ENCODE measurements around the gene NUDT19.
"Not testable (repeated sequence)": the region's sequence is repeated elsewhere in the genome, so short reads cannot be mapped to it uniquely, and the experiment has no call there.

Gene NUDT19

DNA sequence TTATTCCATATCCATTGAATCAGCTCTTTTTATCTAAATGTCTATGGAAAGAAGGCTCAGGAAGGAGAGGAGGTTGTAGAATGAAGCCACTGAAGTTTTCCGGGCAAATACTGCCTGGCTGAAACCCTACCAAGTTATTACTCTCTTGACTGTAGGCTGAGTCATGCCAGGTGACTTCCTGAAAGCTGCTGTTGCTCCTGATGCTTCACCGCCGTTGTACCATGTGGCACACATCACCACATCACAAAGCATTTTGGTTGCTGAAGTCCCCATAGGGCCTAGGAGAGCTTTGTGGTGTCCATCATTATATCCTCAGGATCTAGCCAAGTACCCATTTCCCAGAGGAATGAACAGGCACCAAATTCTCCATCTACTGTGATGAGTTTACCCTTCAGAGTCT is 16.8 kb downstream of the NUDT19 start:
- no peak for DNase-seq (ENCODE audit: low read depth)
- no peak overlapping the region for H3K4me3 ChIP-seq (ENCODE audit: low read depth, low read length)
- TF ChIP-seq MAX (IDR thresholded peaks at IDR 0.05; ENCODE audit: low read depth, low read length) (no peak), MYC (IDR thresholded peaks at IDR 0.05; ENCODE audit: low read depth, low read length) (no peak), POLR2A (IDR thresholded peaks at IDR 0.05; ENCODE audit: extremely low read depth, insufficient read length) (no peak)
- TF ChIP-seq, protein P1, sequence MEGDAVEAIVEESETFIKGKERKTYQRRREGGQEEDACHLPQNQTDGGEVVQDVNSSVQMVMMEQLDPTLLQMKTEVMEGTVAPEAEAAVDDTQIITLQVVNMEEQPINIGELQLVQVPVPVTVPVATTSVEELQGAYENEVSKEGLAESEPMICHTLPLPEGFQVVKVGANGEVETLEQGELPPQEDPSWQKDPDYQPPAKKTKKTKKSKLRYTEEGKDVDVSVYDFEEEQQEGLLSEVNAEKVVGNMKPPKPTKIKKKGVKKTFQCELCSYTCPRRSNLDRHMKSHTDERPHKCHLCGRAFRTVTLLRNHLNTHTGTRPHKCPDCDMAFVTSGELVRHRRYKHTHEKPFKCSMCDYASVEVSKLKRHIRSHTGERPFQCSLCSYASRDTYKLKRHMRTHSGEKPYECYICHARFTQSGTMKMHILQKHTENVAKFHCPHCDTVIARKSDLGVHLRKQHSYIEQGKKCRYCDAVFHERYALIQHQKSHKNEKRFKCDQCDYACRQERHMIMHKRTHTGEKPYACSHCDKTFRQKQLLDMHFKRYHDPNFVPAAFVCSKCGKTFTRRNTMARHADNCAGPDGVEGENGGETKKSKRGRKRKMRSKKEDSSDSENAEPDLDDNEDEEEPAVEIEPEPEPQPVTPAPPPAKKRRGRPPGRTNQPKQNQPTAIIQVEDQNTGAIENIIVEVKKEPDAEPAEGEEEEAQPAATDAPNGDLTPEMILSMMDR (IDR thresholded peaks at IDR 0.05; ENCODE audit: low read depth, low read length) = no peak

- no peak for DNase-seq (ENCODE audit: low read depth)
- TF ChIP-seq MYC (IDR thresholded peaks at IDR 0.05; ENCODE audit: low read depth, low read length) = no peak
- no peak for TF ChIP-seq MAX (IDR thresholded peaks at IDR 0.05; ENCODE audit: low read depth, low read length)
- TF ChIP-seq, protein P1 (IDR thresholded peaks at IDR 0.05; ENCODE audit: low read depth, low read length) = no peak
- no peak for TF ChIP-seq POLR2A (IDR thresholded peaks at IDR 0.05; ENCODE audit: extremely low read depth, insufficient read length)
- H3K4me3 ChIP-seq (ENCODE audit: low read depth, low read length) = no peak overlapping the region
These were observed 17.4 kb downstream of the NUDT19 start for GRCh38 chr19:32709032-32709431.

GRCh38 chr19:32711747-32712146 is 20.1 kb downstream of the NUDT19 start:
- H3K4me3 ChIP-seq (ENCODE audit: low read depth, low read length) = no peak overlapping the region
- DNase-seq (ENCODE audit: low read depth) = no peak
- TF ChIP-seq MYC (IDR thresholded peaks at IDR 0.05; ENCODE audit: low read depth, low read length) (no peak), MAX (IDR thresholded peaks at IDR 0.05; ENCODE audit: low read depth, low read length) (no peak), POLR2A (IDR thresholded peaks at IDR 0.05; ENCODE audit: extremely low read depth, insufficient read length) (no peak)
- TF ChIP-seq, protein P1 (IDR thresholded peaks at IDR 0.05; ENCODE audit: low read depth, low read length) = no peak

DNA sequence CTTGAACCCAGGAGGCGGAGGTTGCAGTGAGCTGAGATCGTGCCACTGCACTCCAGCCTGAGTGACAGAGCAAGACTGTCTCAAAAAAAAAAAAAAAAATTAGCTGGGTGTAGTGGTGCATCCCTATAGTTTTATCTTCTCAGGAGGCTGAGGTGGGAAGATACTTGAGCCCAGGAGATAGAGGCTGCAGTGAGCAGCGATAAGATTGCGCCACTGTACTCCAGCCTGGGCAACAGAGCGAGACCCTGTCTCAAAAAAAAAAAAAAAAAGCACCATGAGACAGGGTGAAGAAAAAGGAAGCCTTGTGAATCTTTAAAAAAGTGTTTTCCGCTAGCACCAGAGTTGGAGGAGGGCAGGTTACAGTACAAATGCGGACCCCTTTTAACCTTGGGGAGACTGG is 24.6 kb downstream of the NUDT19 start:
- not testable (repeated sequence) for H3K4me3 ChIP-seq (ENCODE audit: low read depth, low read length); DNase-seq (ENCODE audit: low read depth)

DNA sequence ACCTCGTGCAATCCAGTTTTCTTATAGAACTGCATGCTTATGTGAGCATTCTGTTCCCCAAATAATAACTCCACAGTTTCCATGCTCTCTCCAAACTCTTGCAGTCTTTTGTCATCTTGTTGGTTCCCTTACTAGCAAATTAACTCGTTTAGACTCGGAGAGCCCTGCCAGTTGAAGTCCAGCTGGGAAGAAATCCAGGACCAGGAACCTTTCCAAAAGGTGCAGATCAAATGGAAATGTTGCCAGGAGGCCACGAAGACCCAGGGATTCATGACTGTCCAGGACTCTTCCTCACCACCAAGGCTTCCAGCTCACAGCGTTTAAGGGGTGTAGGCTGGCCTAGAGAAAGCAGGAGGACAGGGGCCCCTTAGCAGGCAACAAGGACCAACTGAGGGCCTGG is 25.9 kb downstream of the NUDT19 start:
- no peak for TF ChIP-seq POLR2A (IDR thresholded peaks at IDR 0.05; ENCODE audit: extremely low read depth, insufficient read length)
- TF ChIP-seq, protein P1 (IDR thresholded peaks at IDR 0.05; ENCODE audit: low read depth, low read length) = no peak
- TF ChIP-seq MAX (IDR thresholded peaks at IDR 0.05; ENCODE audit: low read depth, low read length) = no peak
- no peak for TF ChIP-seq MYC (IDR thresholded peaks at IDR 0.05; ENCODE audit: low read depth, low read length)
- H3K4me3 ChIP-seq (ENCODE audit: low read depth, low read length) = no peak overlapping the region
- no peak for DNase-seq (ENCODE audit: low read depth)

- TF ChIP-seq POLR2A (IDR thresholded peaks at IDR 0.05; ENCODE audit: extremely low read depth, insufficient read length) (no peak), MAX (IDR thresholded peaks at IDR 0.05; ENCODE audit: low read depth, low read length) (no peak), MYC (IDR thresholded peaks at IDR 0.05; ENCODE audit: low read depth, low read length) (no peak)
- TF ChIP-seq, protein P1 (IDR thresholded peaks at IDR 0.05; ENCODE audit: low read depth, low read length) = no peak
- DNase-seq (ENCODE audit: low read depth) = no peak
- H3K4me3 ChIP-seq (ENCODE audit: low read depth, low read length) = no peak overlapping the region
These were observed 26.7 kb downstream of the NUDT19 start for GRCh38 chr19:32718286-32718685.
